ENCODE results near the gene RAP1GAP. TPM values are rescaled to one million over a fixed set of nuclear protein-coding genes. Genes with fewer than 3 reads are reported as not detected.

The RAP1GAP gene
- total and polyA plus RNA-seq, 2 of the 13 experiments (the other 11 are each of a cell fraction or from before 2014, with no cell fraction given) = 11.9 to 37.5 TPM

- 17% methylated on average over 4 of the region's 10 CpGs for WGBS (ENCODE audit: low lambda C conversion rate)
- H3K4me2 ChIP-seq (ENCODE audit: low read depth, low read length) = peak overlapping the region; percentile 58
- CTCF ChIA-PET (ENCODE audit: low intra/inter-chr PET ratio, low total read pairs) = no interaction called here
- H3K4me1 ChIP-seq (ENCODE audit: insufficient read depth, low read length) = peaks cover 30% of the 10 kb centered on the region
- H4K20me1 ChIP-seq (ENCODE audit: insufficient read depth, low read length) = peaks cover 2% of the 10 kb centered on the region; the same call in 1 of the 2 replicates
- ATAC-seq (peak; percentile 89), DNase-seq (ENCODE audit: low spot score) (peak; percentile 93), FAIRE-seq (peak; percentile 96)
- H3K27ac ChIP-seq (ENCODE audit: extremely low read length, insufficient read depth, low read length) = peak overlapping the region; percentile 50
- H3K27me3 ChIP-seq (ENCODE audit: control insufficient read depth in 1 of 2, insufficient read depth in 2 of 2, low read length in 2 of 2) = no peaks in the 10 kb centered on the region; a peak in 1 of 5 replicates
- H3K79me2 ChIP-seq (ENCODE audit: insufficient read depth, low read length) = peaks cover 11% of the 10 kb centered on the region
- no peak overlapping the region for H2AFZ ChIP-seq (ENCODE audit: low read length)
- no TSS peak for BruUV-seq (replicated peaks)
- peak overlapping the region in 1 of 3 experiments; percentile 30; a peak in 1 of 6 replicates for H3K4me3 ChIP-seq (replicated peaks in 1 of 3; ENCODE audit: insufficient read depth in 1 of 3, low read depth in 2 of 3, low read length in 3 of 3)
- intact Hi-C loops (cut with micrococcal nuclease; ENCODE audit: unreplicated experiment) (no loop called here), in situ Hi-C loops (cut with HindIII; ENCODE audit: extremely low pct_ligation_motif_present, low pct_unique_long_range_greater_than_20kb) (no loop called here)
- POLR2A ChIA-PET = interaction anchor here (1.0 kb wide), 1 partner anchor 46 kb away, joined by 8 read pairs; the partner anchor contains the start of gene RAP1GAP
- no peaks in the 10 kb centered on the region for H3K9me3 ChIP-seq (ENCODE audit: low read length)
- peaks cover 10 to 17% of the 10 kb centered on the region in 2 experiments for H3K36me3 ChIP-seq (replicated peaks in 1 of 2; ENCODE audit: control insufficient read depth in 1 of 2, insufficient read depth in 2 of 2, low read length in 2 of 2)
- peak overlapping the region; percentile 18; the same call in 1 of the 2 replicates for H3K9ac ChIP-seq (ENCODE audit: insufficient read depth, low read depth, low read length)
- TF ChIP-seq KAT8 (CRISPR knock-in tag; IDR thresholded peaks at IDR 0.05) (peak; percentile 84; the same call in 1 of the 2 replicates), HOXD1 (CRISPR knock-in tag; IDR thresholded peaks at IDR 0.05) (0 out of 2 replicates have a peak, but pooled peaks have one; percentile 67), KDM2A (CRISPR knock-in tag; IDR thresholded peaks at IDR 0.05; ENCODE audit: borderline replicate concordance, low read depth) (peak; percentile 42; the same call in 1 of the 2 replicates), KMT2A (CRISPR knock-in tag; IDR thresholded peaks at IDR 0.05) (no peak), HMGXB3 (CRISPR knock-in tag; IDR thresholded peaks at IDR 0.05; ENCODE audit: borderline replicate concordance) (no peak), U2AF1 (optimal IDR thresholded peaks at IDR 0.05; ENCODE audit: low read depth, low read length) (no peak), PATZ1 (CRISPR knock-in tag; IDR thresholded peaks at IDR 0.05) (peak; percentile 97), ZNF30 (CRISPR knock-in tag; IDR thresholded peaks at IDR 0.05) (no peak), TRAFD1 (CRISPR knock-in tag; IDR thresholded peaks at IDR 0.05; ENCODE audit: borderline replicate concordance) (no peak), ZNF580 (CRISPR knock-in tag; IDR thresholded peaks at IDR 0.05; ENCODE audit: borderline replicate concordance, low read depth) (peak; percentile 58; the same call in 1 of the 2 replicates), ZNF501 (CRISPR knock-in tag; IDR thresholded peaks at IDR 0.05) (0 out of 2 replicates have a peak, but pooled peaks have one; percentile 9), HOXA7 (CRISPR knock-in tag; IDR thresholded peaks at IDR 0.05) (no peak), SNRNP70 (IDR thresholded peaks at IDR 0.05; ENCODE audit: low read depth, low read length) (no peak), HES4 (CRISPR knock-in tag; IDR thresholded peaks at IDR 0.05; ENCODE audit: borderline replicate concordance) (0 out of 2 replicates have a peak, but pooled peaks have one; percentile 51)
Observed at GRCh38 chr1:21623410-21623961, 45.7 kb downstream of the RAP1GAP start.

Measured in HepG2 (cell line).